IMR-90 (cell line): ENCODE data around the gene CNNM2. TPM values are rescaled to one million over a fixed set of nuclear protein-coding genes. Genes with fewer than 3 reads are reported as not detected.

Source experiments
- ATAC-seq: fragments of 200-7000 bp; cut with Tn5 transposase; 2 replicates; pipeline ENCODE4 v1.9.1; 2020; ENCODE audit warnings: low read depth, mild to moderate bottlenecking, moderate library complexity
- BruUV-seq: library from RNA; stranded (reverse); fragments of 400-500 nt; replicated peaks from 2 replicates; lab custom pipeline; 2021; lab: Mats Ljungman, UMichigan
- CTCF ChIA-PET: fragments of 300-600 bp; formaldehyde crosslinking; extraction: SDS; loops from one replicate; lab custom pipeline; 2021; ENCODE audit warnings: antibody characterized with exemption; lab: Yijun Ruan, JAX
- POLR2A ChIA-PET: fragments of 300-600 bp; sonication (Branson Sonifier 250); formaldehyde crosslinking; loops from one replicate; lab custom pipeline; 2022; ENCODE audit warnings: antibody characterized with exemption; ENCODE audit not compliant: unreplicated experiment; lab: Charles Lee
- DNase-seq: peaks from one replicate; pipeline ENCODE4 v3.0.0; 2013
- H2AFZ ChIP-seq: replicated peaks from 2 replicates; pipeline ENCODE3; 2013; ENCODE audit warnings: low read length, mild to moderate bottlenecking; ENCODE audit not compliant: poor library complexity
- H2AK5ac ChIP-seq: 2 replicates; pipeline ENCODE4 v1.6.1; 2013; ENCODE audit warnings: low read depth, low read length, inconsistent platforms
- H2AK9ac ChIP-seq: replicated peaks from 2 replicates; pipeline ENCODE3; 2013; ENCODE audit warnings: mild to moderate bottlenecking, low read depth, low read length, moderate library complexity; ENCODE audit not compliant: poor library complexity
- H2BK120ac ChIP-seq: 2 replicates; pipeline ENCODE4 v1.6.1; 2013; ENCODE audit warnings: low read depth, low read length, inconsistent platforms
- H2BK15ac ChIP-seq: 3 replicates; pipeline ENCODE4 v1.6.1; 2013; ENCODE audit warnings: low read depth, low read length, inconsistent platforms
- H2BK20ac ChIP-seq: 2 replicates; pipeline ENCODE4 v1.6.1; 2013; ENCODE audit warnings: low read depth, mild to moderate bottlenecking, inconsistent platforms, low read length, moderate library complexity
- H2BK5ac ChIP-seq: 2 replicates; pipeline ENCODE4 v1.6.1; 2013; ENCODE audit warnings: mild to moderate bottlenecking, low read depth, low read length, inconsistent platforms; ENCODE audit not compliant: poor library complexity, severe bottlenecking
- H3K14ac ChIP-seq: replicated peaks from 2 replicates; pipeline ENCODE4 v1.6.1; 2013; ENCODE audit warnings: low read depth, low read length, inconsistent platforms
- H3K18ac ChIP-seq: 2 replicates; pipeline ENCODE4 v1.6.1; 2013; ENCODE audit warnings: low read depth, low read length, control low read depth
- H3K23ac ChIP-seq: 2 replicates; pipeline ENCODE4 v1.6.1; 2013; ENCODE audit warnings: low read depth, low read length, inconsistent platforms
- H3K27ac ChIP-seq: 2 replicates; pipeline ENCODE4 v1.5.1; 2013; ENCODE audit warnings: mild to moderate bottlenecking, control low read depth, low read length; ENCODE audit not compliant: insufficient read depth
- H3K27me3 ChIP-seq: 2 replicates; pipeline ENCODE4 v1.6.1; 2013; ENCODE audit warnings: low read length; ENCODE audit not compliant: control insufficient read depth, insufficient read depth
- H3K36me3 ChIP-seq: 2 replicates; pipeline ENCODE4 v1.6.1; 2013; ENCODE audit warnings: low read length, mixed read lengths; ENCODE audit not compliant: control insufficient read depth, insufficient read depth
- H3K4ac ChIP-seq: 2 replicates; pipeline ENCODE4 v1.6.1; 2013; ENCODE audit warnings: low read depth, low read length, inconsistent platforms
- H3K4me1 ChIP-seq: 2 replicates; pipeline ENCODE4 v1.6.1; 2013; ENCODE audit warnings: low read length, mixed read lengths; ENCODE audit not compliant: control insufficient read depth, insufficient read depth
- H3K4me2 ChIP-seq: 2 replicates; pipeline ENCODE4 v1.6.1; 2013; ENCODE audit warnings: low read depth, mild to moderate bottlenecking, control low read depth, low read length, moderate library complexity
- H3K4me3 ChIP-seq: 2 replicates; pipeline ENCODE4 v1.5.1; 2013; ENCODE audit warnings: low read depth, mild to moderate bottlenecking, control low read depth, low read length, moderate library complexity; ENCODE audit not compliant: insufficient read depth
- H3K56ac ChIP-seq: 2 replicates; pipeline ENCODE4 v1.6.1; 2013; ENCODE audit warnings: low read length, inconsistent platforms; ENCODE audit not compliant: insufficient read depth; ENCODE audit errors: extremely low read depth
- H3K79me1 ChIP-seq, 2 experiments: 2 replicates each; pipeline ENCODE4 v1.6.1; 2013; ENCODE audit warnings: low read length in 2 of 2, inconsistent platforms in 1 of 2, low read depth in 1 of 2
- H3K9ac ChIP-seq: 2 replicates; pipeline ENCODE4 v1.6.1; 2013; ENCODE audit warnings: low read depth, low read length, control low read depth
- H3K9me1 ChIP-seq: 2 replicates; pipeline ENCODE4 v1.6.1; 2013; ENCODE audit warnings: low read length, inconsistent platforms; ENCODE audit not compliant: insufficient read depth
- H3K9me3 ChIP-seq: 2 replicates; pipeline ENCODE4 v1.6.1; 2013; ENCODE audit warnings: low read length; ENCODE audit not compliant: control insufficient read depth, insufficient read depth
- H4K20me1 ChIP-seq: 2 replicates; pipeline ENCODE4 v1.6.1; 2013; ENCODE audit warnings: low read length, inconsistent platforms; ENCODE audit not compliant: insufficient read depth
- H4K5ac ChIP-seq: 2 replicates; pipeline ENCODE4 v1.6.1; 2013; ENCODE audit warnings: mild to moderate bottlenecking, low read depth, low read length, control low read depth
- H4K8ac ChIP-seq, 2 experiments: 2 replicates each; pipeline ENCODE4 v1.6.1; 2013; ENCODE audit warnings: low read depth in 2 of 2, low read length in 2 of 2, control low read depth in 1 of 2, inconsistent platforms in 1 of 2
- H4K91ac ChIP-seq: 2 replicates; pipeline ENCODE4 v1.6.1; 2013; ENCODE audit warnings: low read depth, low read length, inconsistent platforms; ENCODE audit not compliant: insufficient read depth
- BHLHE40 ChIP-seq: fragments of 150-350 bp; IDR thresholded peaks from 2 replicates; pipeline ENCODE4 v1.6.1; 2016; ENCODE audit warnings: mild to moderate bottlenecking, low read depth, low read length
- CEBPB ChIP-seq: IDR thresholded peaks from 2 replicates; pipeline ENCODE4 v1.6.1; 2012; ENCODE audit warnings: low read depth, low read length, improper control_type of control experiment
- CHD1 ChIP-seq: IDR thresholded peaks from 2 replicates; pipeline ENCODE4 v1.6.1; 2012; ENCODE audit warnings: low read depth, low read length, improper control_type of control experiment
- CTCF ChIP-seq: conservative IDR thresholded peaks from 2 replicates; pipeline ENCODE4 v1.5.1; 2012; ENCODE audit warnings: mild to moderate bottlenecking, low read depth, low read length, improper control_type of control experiment
- FOS ChIP-seq: fragments of 150-350 bp; IDR thresholded peaks from 2 replicates; pipeline ENCODE4 v1.6.1; 2016; ENCODE audit warnings: low read depth, low read length
- MAFK ChIP-seq: IDR thresholded peaks from 2 replicates; pipeline ENCODE4 v1.6.1; 2012; ENCODE audit warnings: low read depth, low read length, improper control_type of control experiment
- MAZ ChIP-seq: IDR thresholded peaks from 2 replicates; pipeline ENCODE4 v1.6.1; 2012; ENCODE audit warnings: low read depth, mild to moderate bottlenecking, low read length, improper control_type of control experiment, moderate library complexity, borderline replicate concordance
- MXI1 ChIP-seq: IDR thresholded peaks from 2 replicates; pipeline ENCODE4 v1.6.1; 2012; ENCODE audit warnings: low read depth, mild to moderate bottlenecking, low read length, moderate library complexity, borderline replicate concordance
- NFE2L2 ChIP-seq: fragments of 150-350 bp; IDR thresholded peaks from 2 replicates; pipeline ENCODE4 v1.6.1; 2016; ENCODE audit warnings: low read depth, mild to moderate bottlenecking, low read length
- POLR2A ChIP-seq: IDR thresholded peaks from 2 replicates; pipeline ENCODE4 v1.6.1; 2012; ENCODE audit warnings: mild to moderate bottlenecking, low read depth, low read length
- RAD21 ChIP-seq: IDR thresholded peaks from 2 replicates; pipeline ENCODE4 v1.6.1; 2012; ENCODE audit warnings: low read length, improper control_type of control experiment
- RCOR1 ChIP-seq: IDR thresholded peaks from 2 replicates; pipeline ENCODE4 v1.6.1; 2012; ENCODE audit warnings: mild to moderate bottlenecking, low read length, improper control_type of control experiment; ENCODE audit not compliant: insufficient replicate concordance
- RFX5 ChIP-seq: IDR thresholded peaks from 2 replicates; pipeline ENCODE4 v1.8.0; 2012; ENCODE audit warnings: low read depth, mild to moderate bottlenecking, low read length, moderate library complexity
- SMC3 ChIP-seq: fragments of 150-350 bp; IDR thresholded peaks from 2 replicates; pipeline ENCODE4 v1.6.1; 2016; ENCODE audit warnings: low read depth, mild to moderate bottlenecking, antibody characterized with exemption, low read length, moderate library complexity
- USF2 ChIP-seq: fragments of 150-350 bp; IDR thresholded peaks from 2 replicates; pipeline ENCODE4 v1.6.1; 2017; ENCODE audit warnings: mild to moderate bottlenecking, antibody characterized with exemption, low read length, low read depth
- WGBS, 2 experiments: methylation state at CpG; one replicate each; pipeline versions ENCODE4 v1.1.5 to v1.1.7; 2013; ENCODE audit warnings: missing lambda C conversion rate in 2 of 2; ENCODE audit not compliant: insufficient read length in 1 of 2; ENCODE audit errors: extremely low coverage in 2 of 2; 5-methylcytosine and 5-hydroxymethylcytosine counted together
- dilution Hi-C: fragments of 300-500 bp; cut with HindIII; formaldehyde crosslinking; loops from one replicate; pipeline ENCODE4 v1.14.3; 2018; ENCODE audit warnings: low sequenced_read_pairs; ENCODE audit not compliant: unreplicated experiment
- in situ Hi-C: fragments of 300-500 bp; cut with MboI; formaldehyde crosslinking; loops from 3 replicates; pipeline ENCODE4 v1.14.3; 2019; ENCODE audit warnings: low sequenced_read_pairs, inconsistent platforms, mixed read lengths
- intact Hi-C: fragments of 100-400 bp; cut with micrococcal nuclease; formaldehyde crosslinking; loops from 2 replicates; pipeline ENCODE4 v1.10.0; 2022
- polyA plus RNA-seq, 3 experiments: library from polyadenylated mRNA; depleted of rRNA; stranded (reverse); fragments of >200 nt; gene quantifications; 2 replicates each; pipeline ENCODE4 v1.2.3, GENCODE V29; 2012; ENCODE audit warnings: low replicate concordance in 1 of 3
- total RNA-seq: library from RNA; depleted of rRNA; stranded (reverse); fragments of >200 nt; gene quantifications from 2 replicates; pipeline ENCODE4 v1.2.3, GENCODE V29; 2012
- TF ChIP-seq, protein P1 (sequence below): fragments of 150-350 bp; IDR thresholded peaks from 2 replicates; pipeline ENCODE4 v1.6.1; 2016; ENCODE audit warnings: low read depth, mild to moderate bottlenecking, low read length, moderate library complexity, borderline replicate concordance

The CNNM2 gene
- total and polyA plus RNA-seq, 2 of the 4 experiments (the other 2 are of a cell fraction), result 4.7 to 5.6 TPM

- TF ChIP-seq RFX5 (no peak), NFE2L2 (no peak), CHD1 (no peak), BHLHE40 (no peak), MXI1 (no peak), MAZ (no peak), USF2 (no peak), SMC3 (no peak), RCOR1 (no peak), FOS (no peak), CEBPB (no peak), CTCF (no peak), POLR2A (no peak), RAD21 (no peak), MAFK (no peak)
- TF ChIP-seq, protein P1, sequence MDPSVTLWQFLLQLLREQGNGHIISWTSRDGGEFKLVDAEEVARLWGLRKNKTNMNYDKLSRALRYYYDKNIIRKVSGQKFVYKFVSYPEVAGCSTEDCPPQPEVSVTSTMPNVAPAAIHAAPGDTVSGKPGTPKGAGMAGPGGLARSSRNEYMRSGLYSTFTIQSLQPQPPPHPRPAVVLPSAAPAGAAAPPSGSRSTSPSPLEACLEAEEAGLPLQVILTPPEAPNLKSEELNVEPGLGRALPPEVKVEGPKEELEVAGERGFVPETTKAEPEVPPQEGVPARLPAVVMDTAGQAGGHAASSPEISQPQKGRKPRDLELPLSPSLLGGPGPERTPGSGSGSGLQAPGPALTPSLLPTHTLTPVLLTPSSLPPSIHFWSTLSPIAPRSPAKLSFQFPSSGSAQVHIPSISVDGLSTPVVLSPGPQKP, result no peak
- H3K4me1 ChIP-seq, result peaks cover 3% of the 10 kb centered on the region; the same call in 1 of the 2 replicates
- no peak overlapping the region for H2AFZ ChIP-seq
- H2BK5ac ChIP-seq, result no peak overlapping the region
- H3K9me3 ChIP-seq, result no peaks in the 10 kb centered on the region
- intact Hi-C loops (loop anchor here (5.0 kb wide), 2 partner anchors 32 to 72 kb away; no protein-coding TSS in a partner anchor), dilution Hi-C loops (no loop called here), in situ Hi-C loops (no loop called here)
- peaks cover 5% of the 10 kb centered on the region; the same call in 1 of the 2 replicates for H3K9me1 ChIP-seq
- no peaks in the 10 kb centered on the region for H3K27me3 ChIP-seq
- BruUV-seq, result no TSS peak
- H3K4me3 ChIP-seq, result no peak overlapping the region
- no peak overlapping the region for H4K8ac ChIP-seq
- peaks cover 21 to 74% of the 10 kb centered on the region in 2 experiments for H3K79me1 ChIP-seq
- no peak overlapping the region for H3K27ac ChIP-seq
- no peak overlapping the region for H3K4me2 ChIP-seq
- H3K23ac ChIP-seq, result no peak overlapping the region
- no peak overlapping the region for H3K56ac ChIP-seq
- ATAC-seq (no peak), DNase-seq (no peak)
- no peak overlapping the region for H3K18ac ChIP-seq
- H3K9ac ChIP-seq, result no peak overlapping the region
- peaks cover 21% of the 10 kb centered on the region; the same call in 1 of the 2 replicates for H4K20me1 ChIP-seq
- POLR2A ChIA-PET, result no interaction called here
- H2BK15ac ChIP-seq, result no peak overlapping the region
- H3K14ac ChIP-seq, result no peak overlapping the region
- 96% methylated on average over 5 of the region's 6 CpGs; no CpG with 5 or more reads in 1 of the 2 experiments for WGBS, 2 experiments
- H3K36me3 ChIP-seq, result peaks cover 1% of the 10 kb centered on the region; the same call in 1 of the 2 replicates
- no peak overlapping the region for H2BK120ac ChIP-seq
- H4K91ac ChIP-seq, result no peak overlapping the region
- H4K5ac ChIP-seq, result no peak overlapping the region
- no peak overlapping the region for H2AK5ac ChIP-seq
- no peak overlapping the region for H3K4ac ChIP-seq
- no peak overlapping the region for H2AK9ac ChIP-seq
- H2BK20ac ChIP-seq, result no peak overlapping the region
- CTCF ChIA-PET, result no interaction called here
Observed at GRCh38 chr10:103114876-103115275, 196.8 kb downstream of the CNNM2 start.
